Stimulated activated CD8-positive, alpha-beta memory T cell treated with anti-CD3 and anti-CD28 coated beads, Interleukin-15, amount 100 ng/mL, for 4 hours (primary cell): ENCODE data around the gene FAM89B.
"Not testable (repeated sequence)": the region's sequence is repeated elsewhere in the genome, so short reads cannot be mapped to it uniquely, and the experiment has no call there.

Experiments used
- DNase-seq, 2 donors: peaks; one replicate each; pipeline ENCODE4 v3.0.0-alpha.2; 2020; ENCODE audit warnings: low read depth in 2 of 2

FAM89B gene

GRCh38 chr11:65572356-65573051, at the start of gene FAM89B:
Gene FAM89B, plus strand, starts transcription at chr11:65572538. Its CDS starts 132 bp downstream, at chr11:65572670.
- DNase-seq = peak; percentile 70 to 75

GRCh38 chr11:65522718-65523630, 49.4 kb upstream of the FAM89B start:
- DNase-seq = not testable (repeated sequence)

- DNase-seq = not testable (repeated sequence)
Measured at GRCh38 chr11:65523631-65523968, 48.7 kb upstream of the FAM89B start.

GRCh38 chr11:65524014-65524740, 48.2 kb upstream of the FAM89B start:
- DNase-seq = no peak

GRCh38 chr11:65524741-65525545, 47.4 kb upstream of the FAM89B start, which contains the start of gene SCYL1:
Gene SCYL1, plus strand, starts transcription at chr11:65525083. Its CDS starts 71 bp downstream, at chr11:65525154.
- DNase-seq = peak; percentile 61 to 68

GRCh38 chr11:65525546-65526480, 46.5 kb upstream of the FAM89B start:
- DNase-seq = no peak

GRCh38 chr11:65526744-65527143, 45.6 kb upstream of the FAM89B start:
- no peak for DNase-seq

GRCh38 chr11:65528819-65529350, 43.5 kb upstream of the FAM89B start:
- DNase-seq = no peak

GRCh38 chr11:65529475-65530156, 42.7 kb upstream of the FAM89B start:
- DNase-seq = no peak

- no peak for DNase-seq
Measured at GRCh38 chr11:65530157-65530496, 42.2 kb upstream of the FAM89B start.

GRCh38 chr11:65532388-65533064, 39.8 kb upstream of the FAM89B start:
- no peak for DNase-seq

- no peak for DNase-seq
Measured at GRCh38 chr11:65535102-65535501, 37.2 kb upstream of the FAM89B start.

GRCh38 chr11:65536412-65537295, 35.7 kb upstream of the FAM89B start:
- no peak for DNase-seq

GRCh38 chr11:65537296-65537597, 35.1 kb upstream of the FAM89B start:
- no peak for DNase-seq

- DNase-seq = no peak
Measured at GRCh38 chr11:65537620-65538231, 34.6 kb upstream of the FAM89B start.

GRCh38 chr11:65538232-65538914, 34.0 kb upstream of the FAM89B start:
- no peak for DNase-seq
